ENCODE results near the gene ACTRT2.

Gene ACTRT2

GRCh38 chr1:3003941-3004270, 17.4 kb upstream of the ACTRT2 start:
- DNase-seq: no peak

DNA sequence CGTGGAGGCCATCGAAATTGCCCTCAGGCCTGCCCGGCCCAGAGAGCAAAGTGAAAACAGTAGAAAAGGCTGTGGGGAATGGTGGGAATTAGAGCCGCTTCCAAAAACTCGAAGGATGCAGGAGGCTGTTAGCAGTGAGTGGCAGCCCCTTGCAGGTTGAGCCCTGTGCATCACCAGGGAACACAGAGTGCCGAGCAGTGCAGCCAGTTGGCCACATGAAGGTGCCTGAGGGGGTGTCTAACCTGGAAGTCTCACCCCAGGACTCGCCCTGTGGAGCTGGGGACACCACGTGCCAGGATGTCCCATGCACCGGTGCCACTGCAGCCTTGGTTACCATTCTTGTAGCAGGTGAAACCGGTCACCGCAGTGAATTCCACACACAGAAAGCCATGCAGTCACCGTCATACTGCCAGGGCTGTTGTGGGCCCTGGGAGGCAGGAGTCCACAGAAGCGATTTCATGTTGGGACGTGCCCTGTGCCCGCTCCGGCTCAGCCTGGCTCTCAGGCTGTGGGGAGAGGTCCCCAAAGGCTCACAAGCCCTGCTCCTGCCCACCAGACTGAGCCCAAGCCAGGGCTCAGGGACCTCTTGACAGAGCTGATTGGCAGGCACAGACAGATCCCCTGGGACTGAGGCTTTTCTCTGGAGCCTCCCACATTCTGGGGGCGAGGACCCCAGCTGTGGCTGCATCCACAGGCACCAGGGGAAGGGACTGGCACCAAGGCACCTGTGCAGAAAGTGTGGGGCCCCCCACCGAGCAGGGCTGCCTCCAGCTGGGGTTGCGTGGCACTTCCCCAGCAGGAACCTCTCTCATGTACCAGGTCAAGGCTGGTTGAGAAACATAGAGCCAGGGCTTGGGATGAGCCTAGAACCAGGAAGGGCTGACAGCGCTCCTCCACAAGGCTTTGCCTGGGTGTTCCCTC, 16.7 kb upstream of the ACTRT2 start:
- DNase-seq: no peak

DNA sequence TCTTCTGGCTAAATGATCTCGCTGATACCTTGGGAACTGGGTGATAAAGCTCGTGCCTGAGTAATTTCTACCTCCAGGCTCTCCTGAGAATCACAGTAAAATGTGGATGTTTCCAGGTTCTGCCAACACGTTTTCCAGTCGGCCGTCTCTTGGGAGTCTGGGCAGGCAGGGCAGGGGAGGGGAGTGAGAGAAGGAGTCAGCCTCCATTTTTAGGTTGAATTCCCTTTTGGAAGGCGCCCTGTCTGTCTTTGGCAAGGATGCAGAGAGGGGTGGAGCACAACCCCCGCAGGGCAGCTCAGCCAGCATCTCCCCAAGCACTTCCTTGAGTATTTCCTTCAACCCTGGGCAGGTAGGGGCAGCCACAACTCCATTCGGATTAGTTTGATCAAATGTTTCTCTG, 15.5 kb upstream of the ACTRT2 start:
- no peak for DNase-seq

DNA sequence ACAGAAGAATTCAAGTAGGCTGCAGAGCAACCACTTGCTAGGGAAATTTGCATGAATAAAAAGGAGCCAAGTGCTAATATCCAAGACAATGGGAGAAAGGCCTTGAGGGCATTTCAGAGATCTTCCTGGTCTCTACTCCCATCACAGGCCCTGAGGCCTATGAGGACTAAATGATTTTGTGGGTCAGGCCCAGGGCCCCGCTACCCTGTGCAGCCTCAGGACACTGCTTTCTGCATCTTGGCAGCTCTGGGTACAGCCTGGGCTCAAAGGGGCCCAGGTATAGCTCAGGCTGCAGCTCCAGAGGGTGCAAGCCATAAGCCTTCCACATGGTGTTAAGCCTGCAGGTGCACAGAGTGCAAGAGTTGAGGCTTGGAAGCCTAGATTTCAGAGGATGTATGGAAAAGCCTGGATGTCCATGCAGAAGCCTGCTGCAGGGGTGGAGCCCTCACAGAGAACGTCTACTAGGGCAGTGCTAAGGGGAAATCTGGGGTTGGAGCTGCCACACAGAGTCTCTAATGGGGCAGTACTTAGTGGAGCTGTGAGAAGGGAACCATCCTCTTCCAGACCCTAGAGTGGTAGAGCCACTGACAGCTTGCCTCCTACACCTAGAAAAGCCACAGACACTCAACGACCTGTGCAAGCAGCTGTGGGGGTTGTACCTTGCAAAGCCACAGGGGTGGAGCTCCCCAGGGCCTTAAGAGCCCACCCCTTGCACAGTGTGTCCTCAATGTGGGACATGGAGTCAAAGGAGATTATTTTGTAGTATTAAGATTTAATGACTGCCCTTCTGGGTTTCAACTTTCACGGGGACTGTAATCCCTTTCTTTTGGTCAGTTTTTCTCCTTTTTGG, 13.7 kb upstream of the ACTRT2 start:
- no peak for DNase-seq

- no peak for DNase-seq
These were observed 12.2 kb upstream of the ACTRT2 start for GRCh38 chr1:3009021-3009420.

DNA sequence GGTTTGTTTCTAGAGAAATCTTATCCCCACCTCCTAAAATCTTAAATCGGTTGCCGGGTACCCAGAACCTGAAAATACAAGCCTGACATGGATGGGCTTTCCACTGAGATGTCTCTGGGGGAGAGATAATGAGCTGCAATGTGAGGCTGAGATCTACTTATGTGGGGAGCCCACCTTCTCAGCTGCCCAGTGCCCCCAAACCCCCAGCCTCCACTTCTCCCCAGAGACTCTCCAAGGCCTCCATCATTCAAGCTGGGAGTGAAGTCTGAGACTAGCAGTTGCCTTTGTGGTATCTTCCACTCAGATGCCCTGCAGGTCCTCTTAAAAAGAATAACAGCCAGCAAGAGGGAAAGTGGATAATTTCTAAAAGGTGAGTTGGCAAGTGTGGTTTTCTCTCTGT, 11.7 kb upstream of the ACTRT2 start:
- DNase-seq: no peak

- no peak for DNase-seq
These were observed 10.1 kb upstream of the ACTRT2 start for GRCh38 chr1:3011127-3011526.

GRCh38 chr1:3011631-3012455, 9.4 kb upstream of the ACTRT2 start:
- DNase-seq: no peak

- no peak for DNase-seq
These were observed 8.6 kb upstream of the ACTRT2 start for GRCh38 chr1:3012456-3013291.

GRCh38 chr1:3013371-3014049, 7.8 kb upstream of the ACTRT2 start:
- DNase-seq: no peak

DNA sequence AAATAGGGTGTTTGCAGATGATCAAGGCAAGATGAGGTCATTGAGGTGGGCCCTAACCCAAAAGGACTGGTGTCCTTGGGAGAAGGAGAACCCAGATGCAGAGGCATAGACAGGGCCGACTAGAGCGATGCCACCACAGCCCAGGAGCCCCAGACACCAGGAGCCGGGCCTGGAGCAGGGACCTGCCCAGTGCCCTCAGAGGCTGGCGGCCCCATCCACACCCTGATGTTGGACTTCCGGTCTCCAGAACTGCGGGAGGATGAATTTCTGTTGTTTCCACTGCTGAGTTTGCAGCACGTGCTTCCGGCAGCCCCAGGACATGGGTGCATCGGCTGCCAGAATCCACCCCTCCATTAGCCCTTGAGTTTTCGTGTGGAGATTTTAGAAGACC, 7.2 kb upstream of the ACTRT2 start:
- no peak for DNase-seq

GRCh38 chr1:3014443-3015268, 6.6 kb upstream of the ACTRT2 start:
- DNase-seq: no peak

- DNase-seq: no peak
These were observed 6.0 kb upstream of the ACTRT2 start for GRCh38 chr1:3015269-3015635.

- DNase-seq: no peak
These were observed 5.5 kb upstream of the ACTRT2 start for GRCh38 chr1:3015744-3016143.

DNA sequence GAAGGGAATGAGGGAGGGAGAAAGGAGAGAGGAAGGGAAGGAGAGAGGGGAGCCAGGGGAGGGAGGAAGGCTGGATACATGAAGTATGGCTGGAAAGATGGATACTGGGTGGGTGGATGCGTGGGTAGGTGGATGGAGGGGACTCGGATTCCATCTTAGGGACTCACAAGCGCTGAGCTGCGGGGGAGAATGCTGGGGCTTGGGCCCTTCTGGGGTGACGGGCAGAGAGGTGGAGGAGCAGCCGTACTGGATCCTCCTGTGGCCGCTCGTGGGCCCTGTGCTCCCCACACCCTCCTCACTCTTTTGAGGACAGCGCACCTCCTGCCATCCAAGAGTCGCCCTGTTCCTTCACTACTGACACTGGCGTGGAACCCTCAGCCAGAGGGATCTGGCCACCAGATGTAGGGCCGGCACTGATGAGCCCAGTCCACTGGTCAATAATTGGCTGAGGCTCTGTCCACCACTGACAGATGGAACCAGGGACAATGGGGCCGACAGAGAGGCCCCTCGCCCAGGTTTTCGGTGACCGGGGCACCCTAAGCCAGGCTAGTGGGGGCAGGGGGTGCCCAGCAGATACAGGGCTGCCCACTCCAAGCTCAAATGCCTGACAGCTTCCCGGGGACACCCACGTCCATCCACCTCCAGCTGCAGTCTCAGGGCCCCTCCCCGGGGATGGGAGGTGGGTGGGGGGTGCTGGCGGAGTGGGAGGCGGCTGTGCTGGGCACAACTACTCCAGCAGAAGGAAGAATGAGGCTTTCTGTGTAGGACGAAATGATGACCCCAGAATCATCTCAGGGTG, 4.4 kb upstream of the ACTRT2 start:
- no peak for DNase-seq

- no peak for DNase-seq
These were observed 3.7 kb upstream of the ACTRT2 start for GRCh38 chr1:3017440-3018050.

DNA sequence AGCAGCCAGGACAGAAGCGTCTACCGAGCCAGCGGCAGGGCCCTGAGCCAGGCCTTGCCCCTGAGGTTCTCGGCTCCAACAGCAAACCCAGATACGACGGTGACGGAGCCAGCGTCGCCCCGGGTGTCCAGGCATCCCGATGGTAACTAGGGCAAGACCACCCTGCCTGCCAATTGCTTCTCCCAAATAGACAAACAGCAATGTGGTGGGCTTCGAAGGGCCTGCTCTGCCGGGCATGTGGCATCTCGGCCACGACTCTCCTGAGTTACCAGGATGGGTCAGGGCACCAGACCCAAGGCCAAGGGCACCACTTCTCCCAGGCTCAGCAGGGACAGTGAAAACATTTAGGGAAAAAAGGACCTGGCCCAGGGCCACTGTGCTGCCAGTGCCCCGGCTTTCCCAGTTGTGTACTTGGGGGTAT, 3.2 kb upstream of the ACTRT2 start:
- no peak for DNase-seq

- DNase-seq: no peak
These were observed 2.7 kb upstream of the ACTRT2 start for GRCh38 chr1:3018576-3018975.

DNA sequence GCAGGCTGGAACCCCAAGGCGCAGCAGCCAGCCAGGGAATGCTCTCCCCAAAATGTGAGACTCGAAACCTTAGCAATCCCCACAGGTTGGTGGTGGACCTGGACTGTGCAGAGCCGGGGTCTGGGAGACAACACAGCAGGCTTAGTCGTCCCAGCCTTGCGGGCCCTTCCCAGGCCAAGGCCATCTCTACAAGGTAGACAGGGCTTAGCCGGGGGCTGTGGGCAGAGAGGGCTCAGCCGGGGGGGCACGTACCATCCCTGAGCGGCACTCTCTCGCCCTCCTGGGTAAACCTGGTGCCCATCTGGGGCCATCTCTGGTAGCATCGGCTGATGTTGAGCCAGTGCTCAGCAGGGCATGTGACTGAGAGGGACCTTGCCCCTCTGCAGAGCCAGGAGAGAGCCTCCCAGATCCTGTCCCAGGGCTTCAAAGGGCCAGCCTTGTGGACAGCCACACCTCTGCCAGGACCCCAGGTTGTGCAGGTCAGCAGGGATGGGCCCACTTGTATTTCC, 2.2 kb upstream of the ACTRT2 start:
- DNase-seq: no peak

All from SHP77 treated with DMSO at 0.1 percent for 48 hours (cell line).